ENCODE measurements around the gene ATF7.

DNA sequence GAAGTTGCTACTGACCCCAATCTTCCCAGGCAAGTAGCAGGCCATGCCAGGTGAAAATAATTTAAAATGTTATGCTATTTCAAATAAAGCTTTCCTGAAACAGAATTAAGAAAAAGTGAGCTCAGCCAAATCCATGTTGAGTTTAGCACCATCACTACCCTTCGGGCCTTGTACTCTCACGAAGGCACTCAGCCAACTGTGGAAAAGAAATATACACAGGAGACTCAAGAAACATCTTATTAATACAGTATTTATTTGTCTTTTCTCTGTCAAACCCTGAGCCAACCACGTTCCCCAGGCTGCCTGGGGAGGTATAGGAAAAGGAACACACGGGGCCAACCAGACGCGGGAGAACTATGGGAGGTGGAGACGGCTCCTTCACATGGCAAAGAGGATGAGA, 38.8 kb upstream of the ATF7 start:
- TF ChIP-seq, protein P1, sequence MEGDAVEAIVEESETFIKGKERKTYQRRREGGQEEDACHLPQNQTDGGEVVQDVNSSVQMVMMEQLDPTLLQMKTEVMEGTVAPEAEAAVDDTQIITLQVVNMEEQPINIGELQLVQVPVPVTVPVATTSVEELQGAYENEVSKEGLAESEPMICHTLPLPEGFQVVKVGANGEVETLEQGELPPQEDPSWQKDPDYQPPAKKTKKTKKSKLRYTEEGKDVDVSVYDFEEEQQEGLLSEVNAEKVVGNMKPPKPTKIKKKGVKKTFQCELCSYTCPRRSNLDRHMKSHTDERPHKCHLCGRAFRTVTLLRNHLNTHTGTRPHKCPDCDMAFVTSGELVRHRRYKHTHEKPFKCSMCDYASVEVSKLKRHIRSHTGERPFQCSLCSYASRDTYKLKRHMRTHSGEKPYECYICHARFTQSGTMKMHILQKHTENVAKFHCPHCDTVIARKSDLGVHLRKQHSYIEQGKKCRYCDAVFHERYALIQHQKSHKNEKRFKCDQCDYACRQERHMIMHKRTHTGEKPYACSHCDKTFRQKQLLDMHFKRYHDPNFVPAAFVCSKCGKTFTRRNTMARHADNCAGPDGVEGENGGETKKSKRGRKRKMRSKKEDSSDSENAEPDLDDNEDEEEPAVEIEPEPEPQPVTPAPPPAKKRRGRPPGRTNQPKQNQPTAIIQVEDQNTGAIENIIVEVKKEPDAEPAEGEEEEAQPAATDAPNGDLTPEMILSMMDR (IDR thresholded peaks at IDR 0.05): no peak
- TF ChIP-seq EZH2 (IDR thresholded peaks at IDR 0.05) (no peak), EZH2phosphoT487 (IDR thresholded peaks at IDR 0.05) (no peak)

All from neural progenitor cell (in vitro differentiated cells).